Activated naive CD8-positive, alpha-beta T cell treated with anti-CD3 and anti-CD28 coated beads, Interleukin-2, amount 10 ng/mL, durations not matched to agents 7 days and 5 days (primary cell): ENCODE measurements around the gene KPNA6. TPM values are rescaled to one million over a fixed set of nuclear protein-coding genes. Genes with fewer than 3 reads are reported as not detected.
"Not testable (repeated sequence)": the region's sequence is repeated elsewhere in the genome, so short reads cannot be mapped to it uniquely, and the experiment has no call there.

Source experiments
- ATAC-seq: fragments of 150-1000 bp; cut with Tn5 transposase; one replicate; pipeline ENCODE4 v1.10.0; 2021; ENCODE audit warnings: low read depth, moderate library complexity
- POLR2A ChIA-PET: fragments of 350-600 bp; sonication (Branson Sonifier 250); formaldehyde crosslinking; loops from one replicate; lab custom pipeline; 2021; ENCODE audit warnings: antibody characterized with exemption; lab: Charles Lee
- DNase-seq: peaks from one replicate; pipeline ENCODE4 v3.0.0; 2021
- H3K27ac Mint-ChIP-seq: one replicate; pipeline ENCODE4 v1.8.0; 2022; ENCODE audit warnings: mild to moderate bottlenecking, mixed read lengths
- H3K27me3 Mint-ChIP-seq: one replicate; pipeline ENCODE4 v1.8.0; 2022; ENCODE audit warnings: mild to moderate bottlenecking, moderate library complexity, mixed read lengths
- H3K36me3 Mint-ChIP-seq: one replicate; pipeline ENCODE4 v1.8.0; 2021; ENCODE audit warnings: mild to moderate bottlenecking, mixed read lengths
- H3K4me1 Mint-ChIP-seq: one replicate; pipeline ENCODE4 v1.8.0; 2021; ENCODE audit warnings: mixed read lengths
- H3K4me3 Mint-ChIP-seq: one replicate; pipeline ENCODE4 v1.8.0; 2022; ENCODE audit warnings: mild to moderate bottlenecking, moderate library complexity, mixed read lengths
- H3K9me3 Mint-ChIP-seq: one replicate; pipeline ENCODE4 v1.8.0; 2021; ENCODE audit warnings: mixed read lengths
- total RNA-seq, 2 experiments: library from RNA; stranded (reverse); gene quantifications; one replicate each; pipeline ENCODE4 v1.2.3, GENCODE V29; 2021

KPNA6 gene
- total RNA-seq, 2 experiments from 2014 or later = 63.8 to 69.8 TPM

- Mint-ChIP-seq H3K4me3 (peak overlapping the region; percentile 94), H3K27ac (peak overlapping the region; percentile 38), H3K36me3 (peaks cover 15% of the 10 kb centered on the region), H3K9me3 (no peaks in the 10 kb centered on the region), H3K4me1 (peaks cover 37% of the 10 kb centered on the region), H3K27me3 (peaks cover 5% of the 10 kb centered on the region)
- POLR2A ChIA-PET = interaction anchor here (3.5 kb wide), 1 partner anchor 33 kb away, joined by 36 read pairs; the partner anchor contains the start of gene KPNA6
- DNase-seq (no peak), ATAC-seq (no peak)
Observed at GRCh38 chr1:32074841-32075240, 33.0 kb upstream of the KPNA6 start.

DNA sequence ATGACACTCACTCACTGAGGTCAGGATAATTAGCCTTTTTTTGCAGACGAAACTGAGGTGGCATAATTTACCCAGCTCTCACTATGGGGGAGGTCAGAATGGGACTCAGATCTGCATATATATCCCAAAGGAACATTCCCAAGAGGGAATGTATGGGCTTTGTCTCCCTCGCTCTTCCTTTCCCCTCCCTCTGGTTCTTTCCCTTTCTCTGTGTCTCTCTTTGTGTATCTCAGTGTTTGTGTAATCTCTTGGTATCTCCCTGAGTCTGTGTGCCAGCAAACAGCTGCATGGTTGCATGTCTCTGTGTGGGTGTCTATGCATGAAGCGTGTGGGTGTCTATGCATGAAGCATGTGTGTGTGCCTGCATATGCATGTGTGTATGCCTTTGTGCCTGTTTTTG, 30.4 kb upstream of the KPNA6 start:
- ATAC-seq = no peak
- H3K27ac Mint-ChIP-seq = peak overlapping the region; percentile 32
- H3K4me1 Mint-ChIP-seq = peaks cover 28% of the 10 kb centered on the region
- H3K9me3 Mint-ChIP-seq = no peaks in the 10 kb centered on the region
- DNase-seq = no peak
- H3K27me3 Mint-ChIP-seq = no peaks in the 10 kb centered on the region
- POLR2A ChIA-PET = no interaction called here
- peaks cover 28% of the 10 kb centered on the region for H3K36me3 Mint-ChIP-seq
- H3K4me3 Mint-ChIP-seq = no peak overlapping the region

DNA sequence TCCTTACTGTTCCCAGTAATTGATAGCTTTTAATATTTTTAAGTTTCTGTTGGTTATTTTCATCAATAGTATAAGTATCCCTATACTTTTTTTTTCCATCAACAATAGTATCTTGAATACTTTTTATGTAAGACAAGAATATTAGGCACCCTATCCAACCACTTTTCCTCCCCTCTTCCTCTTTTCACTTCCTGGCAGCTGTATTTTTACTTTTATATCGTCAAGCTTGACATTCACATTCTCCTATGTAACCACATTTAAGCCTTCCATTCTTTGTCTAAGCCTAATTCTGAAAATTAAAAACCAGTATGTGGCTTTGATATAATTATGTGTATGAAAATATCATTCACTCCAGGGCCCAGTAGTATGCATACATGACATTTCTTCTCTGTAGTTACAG, 25.8 kb upstream of the KPNA6 start:
- no peak for ATAC-seq
- no peaks in the 10 kb centered on the region for H3K27me3 Mint-ChIP-seq
- POLR2A ChIA-PET = interaction anchor here (0.5 to 0.8 kb wide), 2 partner anchors 9 to 19 kb away, joined by 4 read pairs; no protein-coding TSS in a partner anchor
- H3K4me3 Mint-ChIP-seq = no peak overlapping the region
- H3K4me1 Mint-ChIP-seq = peaks cover 9% of the 10 kb centered on the region
- H3K27ac Mint-ChIP-seq = no peak overlapping the region
- H3K36me3 Mint-ChIP-seq = peaks cover 43% of the 10 kb centered on the region
- H3K9me3 Mint-ChIP-seq = no peaks in the 10 kb centered on the region
- DNase-seq = no peak

- H3K4me1 Mint-ChIP-seq, H3K9me3 Mint-ChIP-seq, H3K27me3 Mint-ChIP-seq, H3K27ac Mint-ChIP-seq, H3K4me3 Mint-ChIP-seq, ATAC-seq, DNase-seq: not testable (repeated sequence)
- H3K36me3 Mint-ChIP-seq = peaks cover 31% of the 10 kb centered on the region
- POLR2A ChIA-PET = interaction anchor here (1.0 to 1.9 kb wide), 2 partner anchors 14 to 21 kb away, joined by 4 to 5 read pairs; partner anchors contain the start of genes KPNA6 and TMEM39B
Observed at GRCh38 chr1:32086381-32086780, 21.5 kb upstream of the KPNA6 start.

DNA sequence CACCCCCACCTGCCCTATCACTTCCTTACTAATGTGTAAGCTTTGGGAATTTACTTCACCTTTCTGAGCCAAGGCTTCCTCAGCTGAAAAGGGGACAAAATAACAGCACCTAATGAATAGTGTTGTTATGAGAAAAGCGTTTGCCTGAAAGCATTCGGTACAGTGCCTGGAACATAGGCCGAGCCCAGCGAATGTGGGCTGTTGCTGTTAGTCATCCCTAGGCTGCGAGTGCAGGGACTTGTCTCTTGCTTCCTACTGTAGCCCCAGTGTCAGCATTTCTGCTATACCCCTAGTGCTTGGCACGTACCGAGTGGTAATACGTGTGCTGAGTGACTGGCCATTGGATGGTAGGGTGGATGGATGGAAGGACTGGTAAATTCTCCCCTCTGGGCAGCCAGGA, 16.7 kb upstream of the KPNA6 start:
- Mint-ChIP-seq H3K27me3 (no peaks in the 10 kb centered on the region), H3K36me3 (peaks cover 15% of the 10 kb centered on the region), H3K4me1 (no peaks in the 10 kb centered on the region), H3K27ac (no peak overlapping the region), H3K9me3 (no peaks in the 10 kb centered on the region), H3K4me3 (no peak overlapping the region)
- POLR2A ChIA-PET = no interaction called here
- no peak for DNase-seq
- no peak for ATAC-seq

DNA sequence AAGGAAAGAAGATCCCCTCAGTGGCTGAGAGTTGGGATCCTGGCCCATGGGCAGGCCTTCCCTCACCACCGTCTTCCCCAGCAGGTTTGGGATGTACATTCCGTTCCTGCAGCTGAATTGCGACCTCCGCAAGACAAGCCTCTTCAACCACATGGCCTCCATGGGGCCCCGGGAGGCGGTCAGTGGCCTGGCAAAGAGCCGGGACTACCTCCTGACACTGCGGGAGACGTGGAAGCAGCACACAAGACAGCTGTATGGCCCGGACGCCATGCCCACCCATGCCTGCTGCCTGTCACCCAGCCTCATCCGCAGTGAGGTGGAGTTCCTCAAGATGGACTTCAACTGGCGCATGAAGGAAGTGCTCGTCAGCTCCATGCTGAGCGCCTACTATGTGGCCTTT, 16.3 kb upstream of the KPNA6 start:
- no peaks in the 10 kb centered on the region for H3K4me1 Mint-ChIP-seq
- H3K27me3 Mint-ChIP-seq = no peaks in the 10 kb centered on the region
- no peak overlapping the region for H3K27ac Mint-ChIP-seq
- H3K9me3 Mint-ChIP-seq = no peaks in the 10 kb centered on the region
- peaks cover 14% of the 10 kb centered on the region for H3K36me3 Mint-ChIP-seq
- DNase-seq (no peak), ATAC-seq (no peak)
- POLR2A ChIA-PET = interaction anchor here (1.2 kb wide), 1 partner anchor 18 kb away, joined by 3 read pairs; no protein-coding TSS in a partner anchor
- H3K4me3 Mint-ChIP-seq = no peak overlapping the region

- Mint-ChIP-seq H3K27me3 (no peaks in the 10 kb centered on the region), H3K27ac (no peak overlapping the region), H3K9me3 (no peaks in the 10 kb centered on the region), H3K36me3 (peaks cover 20% of the 10 kb centered on the region), H3K4me3 (no peak overlapping the region), H3K4me1 (peaks cover 3% of the 10 kb centered on the region)
- POLR2A ChIA-PET = no interaction called here
- ATAC-seq = no peak
- no peak for DNase-seq
Observed at GRCh38 chr1:32094746-32095521, 12.9 kb upstream of the KPNA6 start.

GRCh38 chr1:32099426-32099825, 8.4 kb upstream of the KPNA6 start:
- H3K4me1 Mint-ChIP-seq = peaks cover 4% of the 10 kb centered on the region
- no peaks in the 10 kb centered on the region for H3K27me3 Mint-ChIP-seq
- peaks cover 25% of the 10 kb centered on the region for H3K36me3 Mint-ChIP-seq
- H3K4me3 Mint-ChIP-seq = no peak overlapping the region
- POLR2A ChIA-PET = no interaction called here
- DNase-seq (no peak), ATAC-seq (no peak)
- no peak overlapping the region for H3K27ac Mint-ChIP-seq
- H3K9me3 Mint-ChIP-seq = no peaks in the 10 kb centered on the region

- POLR2A ChIA-PET = no interaction called here
- peaks cover 6% of the 10 kb centered on the region for H3K4me1 Mint-ChIP-seq
- H3K9me3 Mint-ChIP-seq = no peaks in the 10 kb centered on the region
- H3K27me3 Mint-ChIP-seq = no peaks in the 10 kb centered on the region
- H3K36me3 Mint-ChIP-seq = peaks cover 23% of the 10 kb centered on the region
- DNase-seq (no peak), ATAC-seq (no peak)
- H3K4me3 Mint-ChIP-seq = no peak overlapping the region
- H3K27ac Mint-ChIP-seq = no peak overlapping the region
Observed at GRCh38 chr1:32100359-32100758, 7.5 kb upstream of the KPNA6 start.

DNA sequence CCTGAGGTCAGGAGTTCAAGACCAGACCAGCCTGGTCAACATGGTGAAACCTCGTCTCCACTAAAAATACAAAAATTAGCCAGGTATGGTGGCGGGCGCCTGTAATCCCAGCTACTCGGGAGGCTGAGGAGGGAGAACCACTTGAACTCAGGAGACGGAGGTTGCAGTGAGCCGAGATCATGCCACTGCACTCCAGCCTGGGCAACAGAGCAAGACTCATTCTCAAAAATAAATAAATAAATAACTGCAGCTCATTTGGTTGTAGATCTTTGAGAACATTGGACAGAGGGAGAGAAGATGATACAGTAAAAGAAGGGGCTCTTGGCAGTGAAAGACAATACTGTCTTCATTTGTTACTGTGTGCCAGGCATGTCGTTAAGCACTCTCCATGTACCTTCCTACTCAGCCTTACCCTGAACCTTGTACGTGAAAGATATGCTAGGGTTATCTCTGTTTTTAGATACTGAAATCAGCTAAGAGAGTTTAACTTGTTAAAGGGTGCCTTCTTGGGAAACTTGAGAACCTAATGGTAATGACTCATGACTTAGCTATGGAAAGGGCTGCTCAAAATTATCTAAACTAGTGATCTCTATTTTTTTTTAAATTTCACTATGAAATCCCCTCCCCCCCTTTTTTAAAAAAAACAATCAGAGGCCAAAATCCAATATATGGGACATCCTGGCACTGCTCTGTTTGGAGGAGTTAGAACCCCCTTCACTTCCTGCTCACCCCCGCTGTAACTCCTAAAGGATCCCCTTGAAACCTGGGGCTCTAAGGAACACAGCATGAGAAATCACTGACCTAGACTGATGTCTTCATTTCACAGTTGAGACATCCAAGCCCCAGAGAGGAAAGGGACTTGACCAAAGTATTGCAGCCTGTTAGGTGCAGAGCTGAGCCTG, 6.8 kb upstream of the KPNA6 start:
- H3K4me3 Mint-ChIP-seq = no peak overlapping the region
- no peak overlapping the region for H3K27ac Mint-ChIP-seq
- no peaks in the 10 kb centered on the region for H3K27me3 Mint-ChIP-seq
- POLR2A ChIA-PET = interaction anchor here (0.7 kb wide), 1 partner anchor 19 kb away, joined by 4 read pairs; no protein-coding TSS in a partner anchor
- DNase-seq (no peak), ATAC-seq (no peak)
- H3K9me3 Mint-ChIP-seq = no peaks in the 10 kb centered on the region
- peaks cover 6% of the 10 kb centered on the region for H3K4me1 Mint-ChIP-seq
- H3K36me3 Mint-ChIP-seq = peaks cover 19% of the 10 kb centered on the region

DNA sequence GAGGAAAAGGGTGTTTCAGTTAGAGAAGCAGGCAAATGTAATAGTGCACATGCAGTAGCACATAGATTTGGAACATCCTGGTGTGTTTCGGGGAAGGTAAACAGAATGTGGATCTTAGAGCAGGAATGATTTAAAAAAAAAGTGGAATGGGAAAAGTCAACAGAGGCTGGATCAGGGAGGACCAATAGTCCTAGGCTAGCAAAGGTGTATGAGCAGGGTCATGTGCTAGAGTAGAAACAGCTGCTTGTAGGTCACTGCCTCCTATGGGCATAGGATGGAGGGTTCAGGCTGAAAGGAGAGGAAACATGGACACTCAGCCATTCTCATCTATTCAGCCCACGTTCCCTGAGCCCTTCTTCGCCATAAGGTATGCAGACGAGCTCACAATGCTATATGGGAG, 3.7 kb upstream of the KPNA6 start:
- Mint-ChIP-seq H3K9me3 (no peaks in the 10 kb centered on the region), H3K4me1 (peaks cover 8% of the 10 kb centered on the region), H3K4me3 (no peak overlapping the region), H3K27ac (no peak overlapping the region), H3K36me3 (peaks cover 10% of the 10 kb centered on the region), H3K27me3 (no peaks in the 10 kb centered on the region)
- DNase-seq (no peak), ATAC-seq (no peak)
- POLR2A ChIA-PET = interaction anchor here (0.6 kb wide), 1 partner anchor 18 kb away, joined by 6 read pairs; no protein-coding TSS in a partner anchor

DNA sequence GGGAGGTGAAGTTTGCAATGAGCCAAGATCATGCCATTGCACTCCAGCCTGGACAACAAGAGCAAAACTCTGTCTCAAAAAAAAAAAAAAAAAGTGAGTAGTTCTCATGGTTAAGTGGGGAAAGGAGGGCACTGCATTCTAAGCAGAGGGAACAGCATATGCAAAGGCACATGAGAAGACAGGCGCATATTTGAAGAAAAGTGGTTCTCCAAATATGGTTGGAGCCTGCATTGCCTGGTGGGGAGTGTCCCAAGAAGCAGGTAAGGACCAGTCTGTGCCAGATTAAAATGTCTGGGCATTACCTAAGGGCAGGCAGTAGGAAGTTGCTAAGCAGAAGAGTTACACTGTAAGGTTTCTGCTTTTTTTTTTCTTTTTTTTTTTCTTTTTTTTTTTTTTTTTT, 2.5 kb upstream of the KPNA6 start:
- POLR2A ChIA-PET = no interaction called here
- Mint-ChIP-seq H3K4me1 (peaks cover 14% of the 10 kb centered on the region), H3K27me3 (no peaks in the 10 kb centered on the region), H3K27ac (no peak overlapping the region), H3K36me3 (peaks cover 10% of the 10 kb centered on the region), H3K9me3 (no peaks in the 10 kb centered on the region), H3K4me3 (no peak overlapping the region)
- no peak for ATAC-seq
- no peak for DNase-seq

DNA sequence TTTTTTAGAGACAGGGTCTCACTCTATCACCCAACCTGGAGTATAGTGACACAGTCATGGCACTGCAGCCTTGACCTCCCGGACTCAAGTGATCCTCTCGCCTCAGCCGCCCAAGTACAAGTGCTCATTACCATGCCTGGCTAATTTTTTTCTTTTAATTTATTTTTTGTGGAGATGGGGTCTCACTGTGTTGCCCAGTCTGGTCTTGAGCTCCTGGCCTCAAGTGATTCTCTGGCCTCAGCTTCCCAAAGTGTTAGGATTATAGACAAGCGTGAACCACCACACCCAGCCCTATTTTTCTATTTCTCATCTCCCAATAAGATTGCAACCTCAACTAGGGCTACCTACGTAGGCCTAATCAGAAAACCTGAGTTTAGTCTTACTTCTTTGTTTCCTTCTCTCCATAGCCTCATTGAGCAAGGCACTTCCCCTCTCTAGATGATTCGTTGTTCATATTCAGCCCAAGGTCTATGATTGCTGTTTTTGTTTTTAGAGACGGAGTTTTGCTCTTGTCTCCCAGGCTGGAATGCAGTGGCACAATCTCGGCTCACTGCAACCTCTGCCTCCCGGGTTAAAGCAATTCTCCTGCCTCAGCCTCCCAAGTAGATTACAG, 1.1 kb upstream of the KPNA6 start:
- Mint-ChIP-seq H3K4me3 (peak overlapping the region; percentile 40), H3K36me3 (peaks cover 7% of the 10 kb centered on the region), H3K4me1 (peaks cover 25% of the 10 kb centered on the region), H3K9me3 (no peaks in the 10 kb centered on the region), H3K27me3 (no peaks in the 10 kb centered on the region), H3K27ac (peak overlapping the region; percentile 36)
- ATAC-seq (no peak), DNase-seq (no peak)
- POLR2A ChIA-PET = interaction anchor here (0.7 to 3.3 kb wide), 4 partner anchors 33 to 169 kb away, joined by 3 to 36 read pairs (median 9); partner anchors contain the start of genes PTP4A2, TMEM39B and TXLNA
